Ovary (tissue), 3 donors: Measurements from ENCODE around the gene MTHFS.

Source experiments
- EP300 ChIP-seq: sonication (generic); formaldehyde crosslinking; IDR thresholded peaks from one replicate; pipeline ENCODE4 v1.6.1; 2017; ENCODE audit warnings: antibody characterized with exemption
- POLR2A ChIP-seq: fragments of 450-650 bp; IDR thresholded peaks from one replicate; pipeline ENCODE4 v1.6.1; 2017; ENCODE audit warnings: antibody characterized with exemption, mild to moderate bottlenecking, moderate library complexity
- TF ChIP-seq, protein P1 (sequence below), 3 donors: fragments of 450-650 bp in 2 of 3; fragments of 200-600 bp in 1 of 3; IDR thresholded peaks; one replicate each; pipeline versions ENCODE4 v1.5.1 to v1.8.0; 2016 to 2022; ENCODE audit warnings: antibody characterized with exemption in 3 of 3, mild to moderate bottlenecking in 1 of 3
- donor health status: DM: no; HTN: no; CAD: no.

DNA sequence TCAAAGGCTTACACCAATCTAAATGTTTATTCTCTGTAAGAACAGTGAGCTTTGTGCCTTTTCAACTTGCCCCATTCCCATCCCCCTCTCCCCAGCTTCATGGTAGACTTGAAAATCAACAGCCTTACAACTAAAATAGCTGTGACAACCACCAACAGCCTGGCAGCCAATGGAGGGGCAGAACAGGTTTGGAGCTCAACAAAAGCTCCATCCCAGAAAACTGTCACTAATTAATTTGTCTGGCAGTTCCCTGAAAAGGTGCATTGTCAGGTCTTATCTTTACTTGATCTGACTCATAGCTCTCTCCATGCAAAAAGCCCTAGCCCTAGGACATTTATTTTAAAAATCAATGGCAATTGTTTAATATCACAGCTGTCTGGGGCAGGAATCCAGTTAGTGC is 22.6 kb downstream of the MTHFS start:
- TF ChIP-seq POLR2A (no peak), EP300 (no peak)
- TF ChIP-seq, protein P1, sequence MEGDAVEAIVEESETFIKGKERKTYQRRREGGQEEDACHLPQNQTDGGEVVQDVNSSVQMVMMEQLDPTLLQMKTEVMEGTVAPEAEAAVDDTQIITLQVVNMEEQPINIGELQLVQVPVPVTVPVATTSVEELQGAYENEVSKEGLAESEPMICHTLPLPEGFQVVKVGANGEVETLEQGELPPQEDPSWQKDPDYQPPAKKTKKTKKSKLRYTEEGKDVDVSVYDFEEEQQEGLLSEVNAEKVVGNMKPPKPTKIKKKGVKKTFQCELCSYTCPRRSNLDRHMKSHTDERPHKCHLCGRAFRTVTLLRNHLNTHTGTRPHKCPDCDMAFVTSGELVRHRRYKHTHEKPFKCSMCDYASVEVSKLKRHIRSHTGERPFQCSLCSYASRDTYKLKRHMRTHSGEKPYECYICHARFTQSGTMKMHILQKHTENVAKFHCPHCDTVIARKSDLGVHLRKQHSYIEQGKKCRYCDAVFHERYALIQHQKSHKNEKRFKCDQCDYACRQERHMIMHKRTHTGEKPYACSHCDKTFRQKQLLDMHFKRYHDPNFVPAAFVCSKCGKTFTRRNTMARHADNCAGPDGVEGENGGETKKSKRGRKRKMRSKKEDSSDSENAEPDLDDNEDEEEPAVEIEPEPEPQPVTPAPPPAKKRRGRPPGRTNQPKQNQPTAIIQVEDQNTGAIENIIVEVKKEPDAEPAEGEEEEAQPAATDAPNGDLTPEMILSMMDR (IDR thresholded peaks at IDR 0.05): no peak
